HG03558 (cell line): ENCODE measurements around the gene NUCKS1.

ENCODE experiments used
- ATAC-seq: cut with Tn5 transposase; IDR thresholded peaks from one replicate; pipeline ENCODE4 v1.9.1; 2021; ENCODE audit warnings: moderate number of reproducible peaks; ENCODE audit not compliant: unreplicated experiment; ENCODE audit errors: extremely low read depth

The NUCKS1 gene

GRCh38 chr1:205703072-205703471 is 46.9 kb downstream of the NUCKS1 start:
- no peak for ATAC-seq

GRCh38 chr1:205701891-205702290 is 48.1 kb downstream of the NUCKS1 start:
- ATAC-seq, result no peak

- no peak for ATAC-seq
Observed at GRCh38 chr1:205701420-205701819, 48.6 kb downstream of the NUCKS1 start.

- no peak for ATAC-seq
Observed at GRCh38 chr1:205700865-205701401, 49.0 kb downstream of the NUCKS1 start.

- no peak for ATAC-seq
Observed at GRCh38 chr1:205699416-205699815, 50.6 kb downstream of the NUCKS1 start.

- ATAC-seq, result no peak
Observed at GRCh38 chr1:205698921-205699320, 51.1 kb downstream of the NUCKS1 start.

GRCh38 chr1:205693421-205693991 is 56.5 kb downstream of the NUCKS1 start:
- no peak for ATAC-seq

GRCh38 chr1:205692423-205692822 is 57.6 kb downstream of the NUCKS1 start:
- ATAC-seq, result no peak

- ATAC-seq, result no peak
Observed at GRCh38 chr1:205690122-205690756, 59.7 kb downstream of the NUCKS1 start.

GRCh38 chr1:205689479-205689878 is 60.5 kb downstream of the NUCKS1 start:
- ATAC-seq, result no peak

- no peak for ATAC-seq
Observed at GRCh38 chr1:205688171-205689080, 61.6 kb downstream of the NUCKS1 start.

- ATAC-seq, result no peak
Observed at GRCh38 chr1:205687242-205687641, 62.7 kb downstream of the NUCKS1 start.

- no peak for ATAC-seq
Observed at GRCh38 chr1:205681364-205681763, 68.6 kb downstream of the NUCKS1 start.

- no peak for ATAC-seq
Observed at GRCh38 chr1:205680073-205680851, 69.7 kb downstream of the NUCKS1 start, which contains the start of gene SLC45A3. TSS of gene SLC45A3 (minus strand) at chr1:205680509. CDS start at chr1:205664656, 15,853 bp downstream.

- ATAC-seq, result no peak
Observed at GRCh38 chr1:205678286-205679111, 71.5 kb downstream of the NUCKS1 start.

- no peak for ATAC-seq
Observed at GRCh38 chr1:205677167-205677566, 72.8 kb downstream of the NUCKS1 start.

- no peak for ATAC-seq
Observed at GRCh38 chr1:205676597-205676996, 73.4 kb downstream of the NUCKS1 start.

- ATAC-seq, result no peak
Observed at GRCh38 chr1:205676002-205676401, 74.0 kb downstream of the NUCKS1 start.

- ATAC-seq, result no peak
Observed at GRCh38 chr1:205675247-205675646, 74.7 kb downstream of the NUCKS1 start.
